ENCODE data around the gene SEC61A1. TPM values are rescaled to one million over a fixed set of nuclear protein-coding genes. Genes with fewer than 3 reads are reported as not detected.

Gene SEC61A1
- total RNA-seq, 1 experiment from 2014 or later: 148 TPM

DNA sequence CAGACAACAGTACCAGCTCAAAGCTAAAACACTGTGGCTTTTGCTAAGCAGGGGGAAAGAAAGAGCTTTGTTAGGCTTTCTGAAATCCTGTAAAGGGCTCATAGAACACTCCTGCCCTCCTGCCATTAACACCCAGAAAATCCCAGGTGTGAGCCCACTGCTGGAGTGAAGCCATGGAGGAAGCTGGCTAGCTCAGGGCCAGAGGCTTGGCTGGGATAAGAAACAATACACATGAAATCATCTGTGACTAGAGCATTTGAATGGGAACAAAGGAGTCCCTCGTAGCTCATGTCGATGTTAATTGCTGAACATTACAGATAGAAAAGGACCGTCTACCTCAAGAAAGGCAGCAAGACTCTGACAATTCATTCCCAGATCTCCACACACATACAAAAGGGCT, 47.9 kb downstream of the SEC61A1 start:
- no peak overlapping the region for H3K4me3 ChIP-seq
- DNase-seq: no peak
- H3K36me3 ChIP-seq: peaks cover 77% of the 10 kb centered on the region

GRCh38 chr3:128100638-128101037, 48.4 kb downstream of the SEC61A1 start:
- peaks cover 8% of the 10 kb centered on the region for H3K4me1 ChIP-seq
- no peak overlapping the region for H3K27ac ChIP-seq
- no peaks in the 10 kb centered on the region for H3K27me3 ChIP-seq
- no peak for DNase-seq
- no peaks in the 10 kb centered on the region for H3K9me3 ChIP-seq (replicated peaks)
- H3K4me3 ChIP-seq: no peak overlapping the region
- H3K36me3 ChIP-seq: peaks cover 77% of the 10 kb centered on the region

More for the DNA sequence above, 47.9 kb downstream of the SEC61A1 start:
- Histone ChIP-seq H3K4me1 (peaks cover 8% of the 10 kb centered on the region), H3K27me3 (no peaks in the 10 kb centered on the region), H3K27ac (no peak overlapping the region), H3K9me3 (replicated peaks) (no peaks in the 10 kb centered on the region)

- Histone ChIP-seq H3K4me1 (no peaks in the 10 kb centered on the region), H3K9me3 (replicated peaks) (no peaks in the 10 kb centered on the region), H3K27me3 (no peaks in the 10 kb centered on the region), H3K4me3 (no peak overlapping the region), H3K36me3 (peaks cover 63% of the 10 kb centered on the region), H3K27ac (no peak overlapping the region)
- DNase-seq: no peak
These were observed 51.0 kb downstream of the SEC61A1 start for GRCh38 chr3:128103136-128103676.

- Histone ChIP-seq H3K4me1 (no peaks in the 10 kb centered on the region; the same call in 1 of the 2 replicates), H3K27ac (no peak overlapping the region), H3K27me3 (no peaks in the 10 kb centered on the region), H3K9me3 (replicated peaks) (no peaks in the 10 kb centered on the region), H3K4me3 (no peak overlapping the region), H3K36me3 (peaks cover 46% of the 10 kb centered on the region)
- DNase-seq: no peak
These were observed 55.6 kb downstream of the SEC61A1 start for GRCh38 chr3:128107834-128108233.

DNA sequence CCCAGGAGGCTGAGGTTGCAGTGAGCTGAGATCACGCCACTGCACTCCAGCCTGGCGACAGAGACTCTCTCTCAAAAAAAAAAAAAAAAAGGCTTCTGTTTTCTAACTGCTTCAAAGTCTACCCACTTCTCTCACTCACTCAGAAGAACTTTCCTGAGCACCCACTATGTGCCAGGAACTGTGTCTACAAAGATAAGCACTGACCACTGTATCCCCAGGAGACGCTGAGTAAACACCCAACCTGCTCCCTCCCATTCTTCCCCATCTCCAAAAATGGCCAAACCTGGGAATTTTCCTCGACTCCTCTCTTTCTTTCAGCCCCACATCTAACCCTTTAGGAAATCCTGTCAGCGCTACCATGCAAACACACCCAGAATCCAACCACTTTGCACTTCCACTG, 58.9 kb downstream of the SEC61A1 start:
- Histone ChIP-seq H3K9me3 (replicated peaks) (no peaks in the 10 kb centered on the region), H3K36me3 (peaks cover 40% of the 10 kb centered on the region), H3K27me3 (no peaks in the 10 kb centered on the region), H3K4me1 (no peaks in the 10 kb centered on the region; the same call in 1 of the 2 replicates), H3K4me3 (no peak overlapping the region), H3K27ac (no peak overlapping the region)
- DNase-seq: no peak

DNA sequence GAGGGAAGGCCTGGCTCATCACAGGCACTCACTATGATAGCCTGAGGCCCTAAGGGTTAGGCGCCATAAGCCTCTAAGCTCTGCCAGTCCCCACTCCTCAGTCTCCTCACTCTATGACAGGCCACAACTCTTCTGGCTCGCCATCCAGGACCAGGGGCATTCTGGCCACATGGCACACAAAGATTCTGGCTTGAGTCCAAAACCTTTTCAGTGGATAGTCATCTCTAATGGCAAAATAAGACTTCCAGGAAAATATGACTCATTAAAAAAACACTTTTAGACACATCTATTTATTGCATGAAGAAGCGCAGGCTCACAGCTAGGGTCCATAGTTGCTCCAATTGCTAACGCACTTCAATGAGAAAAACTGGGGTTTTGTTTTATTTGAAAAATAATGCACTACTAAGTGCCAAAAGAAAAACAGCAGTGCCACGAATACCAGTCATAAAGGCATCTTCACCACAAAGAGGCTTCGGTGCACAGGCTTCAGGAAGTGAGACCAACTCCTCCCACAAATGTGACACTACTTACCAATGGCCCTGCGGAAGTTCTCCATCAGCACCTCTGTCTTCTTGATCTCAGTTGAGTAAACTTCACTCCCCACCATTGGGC, 60.2 kb downstream of the SEC61A1 start:
- H3K27ac ChIP-seq: no peak overlapping the region

GRCh38 chr3:128113817-128114794, 61.9 kb downstream of the SEC61A1 start:
- peaks cover 32% of the 10 kb centered on the region for H3K36me3 ChIP-seq

More for the DNA sequence above, 60.2 kb downstream of the SEC61A1 start:
- no peak overlapping the region for H3K4me3 ChIP-seq
- H3K27me3 ChIP-seq: no peaks in the 10 kb centered on the region
- no peaks in the 10 kb centered on the region for H3K9me3 ChIP-seq (replicated peaks)
- H3K36me3 ChIP-seq: peaks cover 34% of the 10 kb centered on the region
- no peaks in the 10 kb centered on the region; the same call in 1 of the 2 replicates for H3K4me1 ChIP-seq
- DNase-seq: peak in 1 of 2 experiments; percentile 26

More at GRCh38 chr3:128113817-128114794, 61.9 kb downstream of the SEC61A1 start:
- no peaks in the 10 kb centered on the region for H3K9me3 ChIP-seq (replicated peaks)
- no peak overlapping the region for H3K27ac ChIP-seq
- H3K27me3 ChIP-seq: no peaks in the 10 kb centered on the region
- DNase-seq: no peak
- H3K4me3 ChIP-seq: no peak overlapping the region
- no peaks in the 10 kb centered on the region; the same call in 1 of the 2 replicates for H3K4me1 ChIP-seq

Other genes with a start within 250 kb of the SEC61A1 start
- 32.6 and 41.7 TPM in 2 replicates for gene MGLL, start 229.9 kb upstream of the SEC61A1 start, total RNA-seq (2014; rRNA removed; shearing (Covaris generic))
- gene KBTBD12, start 137.2 kb upstream of the SEC61A1 start, total RNA-seq (2014; rRNA removed; shearing (Covaris generic)): not detected in 2 replicates
- gene RUVBL1, start 71.4 kb downstream of the SEC61A1 start, total RNA-seq (2014; rRNA removed; shearing (Covaris generic)): 133 and 135 TPM in 2 replicates
- 10.6 and 11.4 TPM in 2 replicates for gene EEFSEC, start 101.0 kb downstream of the SEC61A1 start, total RNA-seq (2014; rRNA removed; shearing (Covaris generic))

Measured in SJCRH30 (cell line).